ENCODE results near the gene NTM.

Gene NTM

GRCh38 chr11:131373095-131373725, 2.8 kb downstream of the NTM start:
- TF ChIP-seq CTCF (conservative IDR thresholded peaks at IDR 0.05; ENCODE audit: low read length), result no peak
- H3K4me3 ChIP-seq (ENCODE audit: low read length), result no peak overlapping the region
- DNase-seq (ENCODE audit: low read depth), result no peak

GRCh38 chr11:131373756-131374155, 3.3 kb downstream of the NTM start:
- no peak overlapping the region for H3K4me3 ChIP-seq (ENCODE audit: low read length)
- no peak for TF ChIP-seq CTCF (conservative IDR thresholded peaks at IDR 0.05; ENCODE audit: low read length)
- no peak for DNase-seq (ENCODE audit: low read depth)

- DNase-seq (ENCODE audit: low read depth), result no peak
- no peak overlapping the region for H3K4me3 ChIP-seq (ENCODE audit: low read length)
- no peak for TF ChIP-seq CTCF (conservative IDR thresholded peaks at IDR 0.05; ENCODE audit: low read length)
Measured at GRCh38 chr11:131375421-131375820, 5.0 kb downstream of the NTM start.

GRCh38 chr11:131375915-131376314, 5.5 kb downstream of the NTM start:
- no peak for TF ChIP-seq CTCF (conservative IDR thresholded peaks at IDR 0.05; ENCODE audit: low read length)
- H3K4me3 ChIP-seq (ENCODE audit: low read length), result no peak overlapping the region
- DNase-seq (ENCODE audit: low read depth), result no peak

GRCh38 chr11:131378931-131379330, 8.5 kb downstream of the NTM start:
- DNase-seq (ENCODE audit: low read depth), result no peak
- no peak overlapping the region for H3K4me3 ChIP-seq (ENCODE audit: low read length)
- TF ChIP-seq CTCF (conservative IDR thresholded peaks at IDR 0.05; ENCODE audit: low read length), result no peak

- TF ChIP-seq CTCF (conservative IDR thresholded peaks at IDR 0.05; ENCODE audit: low read length), result no peak
- DNase-seq (ENCODE audit: low read depth), result no peak
- H3K4me3 ChIP-seq (ENCODE audit: low read length), result no peak overlapping the region
Measured at GRCh38 chr11:131385763-131386390, 15.5 kb downstream of the NTM start.

GRCh38 chr11:131386408-131386807, 16.0 kb downstream of the NTM start:
- no peak overlapping the region for H3K4me3 ChIP-seq (ENCODE audit: low read length)
- DNase-seq (ENCODE audit: low read depth), result no peak
- no peak for TF ChIP-seq CTCF (conservative IDR thresholded peaks at IDR 0.05; ENCODE audit: low read length)
